ENCODE measurements around the gene CELA2A.
"Not testable (repeated sequence)": the region's sequence is repeated elsewhere in the genome, so short reads cannot be mapped to it uniquely, and the experiment has no call there.

Gene CELA2A

GRCh38 chr1:15465674-15466073, 9.1 kb downstream of the CELA2A start:
- Histone ChIP-seq H3K27ac (ENCODE audit: low read depth, low read length) (no peak overlapping the region), H3K36me3 (ENCODE audit: control insufficient read depth in 1 of 2, insufficient read depth in 2 of 2, low read length in 2 of 2) (no peaks in the 10 kb centered on the region), H3K27me3 (ENCODE audit: control insufficient read depth in 1 of 2, insufficient read depth in 2 of 2, low read length in 2 of 2) (no peaks in the 10 kb centered on the region), H3K9ac (ENCODE audit: low read depth in 1 of 2, low read length in 2 of 2) (no peak overlapping the region), H3K4me3 (ENCODE audit: low read depth in 1 of 2, low read length in 2 of 2) (no peak overlapping the region), H3K4me1 (ENCODE audit: control insufficient read depth in 1 of 2, insufficient read depth in 2 of 2, low read length in 2 of 2) (no peaks in the 10 kb centered on the region), H3K9me3 (ENCODE audit: control insufficient read depth in 1 of 2, low read length in 2 of 2) (no peaks in the 10 kb centered on the region)

GRCh38 chr1:15466955-15467625, 10.6 kb downstream of the CELA2A start:
- not testable (repeated sequence) for H3K9ac ChIP-seq (ENCODE audit: low read depth in 1 of 2, low read length in 2 of 2); H3K36me3 ChIP-seq (ENCODE audit: control insufficient read depth in 1 of 2, insufficient read depth in 2 of 2, low read length in 2 of 2); H3K4me1 ChIP-seq (ENCODE audit: control insufficient read depth in 1 of 2, insufficient read depth in 2 of 2, low read length in 2 of 2)

DNA sequence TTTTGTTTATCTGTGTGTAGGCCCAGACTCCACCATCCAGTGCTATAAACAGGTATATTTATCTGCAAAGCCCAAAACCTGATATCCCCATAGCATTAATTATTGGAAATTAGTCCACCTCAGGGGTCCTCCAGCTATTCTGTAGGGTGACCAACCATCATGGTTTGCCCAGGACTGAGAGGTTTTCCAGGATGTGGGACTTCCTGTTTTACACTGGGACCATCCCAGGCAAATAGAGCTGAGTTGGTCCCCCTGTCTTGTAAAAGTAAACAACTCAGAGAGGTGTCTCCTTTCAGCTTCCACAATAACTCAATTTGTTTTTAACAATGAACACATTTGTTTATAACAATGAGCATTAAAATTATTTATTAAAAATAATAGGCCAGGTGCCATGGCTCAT, 11.6 kb downstream of the CELA2A start:
- no peaks in the 10 kb centered on the region for H3K27me3 ChIP-seq (ENCODE audit: control insufficient read depth in 1 of 2, insufficient read depth in 2 of 2, low read length in 2 of 2)
- no peaks in the 10 kb centered on the region for H3K4me1 ChIP-seq (ENCODE audit: control insufficient read depth in 1 of 2, insufficient read depth in 2 of 2, low read length in 2 of 2)
- H3K4me3 ChIP-seq (ENCODE audit: low read depth in 1 of 2, low read length in 2 of 2) = no peak overlapping the region
- H3K9me3 ChIP-seq (ENCODE audit: control insufficient read depth in 1 of 2, low read length in 2 of 2) = no peaks in the 10 kb centered on the region
- H3K27ac ChIP-seq (ENCODE audit: low read depth, low read length) = no peak overlapping the region
- H3K36me3 ChIP-seq (ENCODE audit: control insufficient read depth in 1 of 2, insufficient read depth in 2 of 2, low read length in 2 of 2) = no peaks in the 10 kb centered on the region
- H3K9ac ChIP-seq (ENCODE audit: low read depth in 1 of 2, low read length in 2 of 2) = no peak overlapping the region

More at GRCh38 chr1:15466955-15467625, 10.6 kb downstream of the CELA2A start:
- not testable (repeated sequence) for H3K4me3 ChIP-seq (ENCODE audit: low read depth in 1 of 2, low read length in 2 of 2); H3K27me3 ChIP-seq (ENCODE audit: control insufficient read depth in 1 of 2, insufficient read depth in 2 of 2, low read length in 2 of 2); H3K9me3 ChIP-seq (ENCODE audit: control insufficient read depth in 1 of 2, low read length in 2 of 2); H3K27ac ChIP-seq (ENCODE audit: low read depth, low read length)

DNA sequence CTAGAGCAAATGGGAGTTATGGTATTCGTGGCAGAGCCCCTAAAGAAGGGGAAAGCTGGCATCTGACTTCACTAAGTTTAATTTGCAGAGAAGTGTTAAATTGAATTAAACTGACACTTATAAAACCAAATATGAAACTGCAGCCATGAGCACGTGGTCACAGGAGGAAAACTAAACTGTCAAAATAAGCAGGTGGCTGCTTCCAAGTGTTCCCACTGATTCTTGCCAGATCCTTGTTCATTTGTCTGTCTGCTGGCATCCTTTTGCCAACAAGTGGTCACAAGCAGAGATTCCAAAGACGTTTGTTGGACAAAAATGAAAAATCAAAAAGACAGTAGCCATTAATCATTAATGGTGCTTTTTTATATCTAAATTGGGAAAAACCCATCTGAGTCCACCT, 12.8 kb downstream of the CELA2A start:
- H3K9ac ChIP-seq (ENCODE audit: low read depth in 1 of 2, low read length in 2 of 2) = no peak overlapping the region
- no peaks in the 10 kb centered on the region for H3K27me3 ChIP-seq (ENCODE audit: control insufficient read depth in 1 of 2, insufficient read depth in 2 of 2, low read length in 2 of 2)
- no peak overlapping the region for H3K27ac ChIP-seq (ENCODE audit: low read depth, low read length)
- no peaks in the 10 kb centered on the region for H3K9me3 ChIP-seq (ENCODE audit: control insufficient read depth in 1 of 2, low read length in 2 of 2)
- H3K36me3 ChIP-seq (ENCODE audit: control insufficient read depth in 1 of 2, insufficient read depth in 2 of 2, low read length in 2 of 2) = no peaks in the 10 kb centered on the region
- H3K4me1 ChIP-seq (ENCODE audit: control insufficient read depth in 1 of 2, insufficient read depth in 2 of 2, low read length in 2 of 2) = no peaks in the 10 kb centered on the region
- no peak overlapping the region for H3K4me3 ChIP-seq (ENCODE audit: low read depth in 1 of 2, low read length in 2 of 2)

GRCh38 chr1:15469821-15470448, 13.4 kb downstream of the CELA2A start:
- not testable (repeated sequence) for H3K4me3 ChIP-seq (ENCODE audit: low read depth in 1 of 2, low read length in 2 of 2); H3K27ac ChIP-seq (ENCODE audit: low read depth, low read length); H3K9me3 ChIP-seq (ENCODE audit: control insufficient read depth in 1 of 2, low read length in 2 of 2); H3K36me3 ChIP-seq (ENCODE audit: control insufficient read depth in 1 of 2, insufficient read depth in 2 of 2, low read length in 2 of 2); H3K9ac ChIP-seq (ENCODE audit: low read depth in 1 of 2, low read length in 2 of 2); H3K4me1 ChIP-seq (ENCODE audit: control insufficient read depth in 1 of 2, insufficient read depth in 2 of 2, low read length in 2 of 2); H3K27me3 ChIP-seq (ENCODE audit: control insufficient read depth in 1 of 2, insufficient read depth in 2 of 2, low read length in 2 of 2)

GRCh38 chr1:15471067-15471466, 14.5 kb downstream of the CELA2A start:
- not testable (repeated sequence) for H3K27me3 ChIP-seq (ENCODE audit: control insufficient read depth in 1 of 2, insufficient read depth in 2 of 2, low read length in 2 of 2); H3K9ac ChIP-seq (ENCODE audit: low read depth in 1 of 2, low read length in 2 of 2); H3K27ac ChIP-seq (ENCODE audit: low read depth, low read length); H3K36me3 ChIP-seq (ENCODE audit: control insufficient read depth in 1 of 2, insufficient read depth in 2 of 2, low read length in 2 of 2); H3K4me3 ChIP-seq (ENCODE audit: low read depth in 1 of 2, low read length in 2 of 2); H3K9me3 ChIP-seq (ENCODE audit: control insufficient read depth in 1 of 2, low read length in 2 of 2); H3K4me1 ChIP-seq (ENCODE audit: control insufficient read depth in 1 of 2, insufficient read depth in 2 of 2, low read length in 2 of 2)

- H3K27me3 ChIP-seq (ENCODE audit: control insufficient read depth in 1 of 2, insufficient read depth in 2 of 2, low read length in 2 of 2); H3K27ac ChIP-seq (ENCODE audit: low read depth, low read length); H3K4me1 ChIP-seq (ENCODE audit: control insufficient read depth in 1 of 2, insufficient read depth in 2 of 2, low read length in 2 of 2); H3K9ac ChIP-seq (ENCODE audit: low read depth in 1 of 2, low read length in 2 of 2); H3K36me3 ChIP-seq (ENCODE audit: control insufficient read depth in 1 of 2, insufficient read depth in 2 of 2, low read length in 2 of 2); H3K9me3 ChIP-seq (ENCODE audit: control insufficient read depth in 1 of 2, low read length in 2 of 2); H3K4me3 ChIP-seq (ENCODE audit: low read depth in 1 of 2, low read length in 2 of 2): not testable (repeated sequence)
Observed at GRCh38 chr1:15471723-15472122, 15.2 kb downstream of the CELA2A start.

- no peaks in the 10 kb centered on the region for H3K4me1 ChIP-seq (ENCODE audit: control insufficient read depth in 1 of 2, insufficient read depth in 2 of 2, low read length in 2 of 2)
- no peak overlapping the region for H3K27ac ChIP-seq (ENCODE audit: low read depth, low read length)
- no peaks in the 10 kb centered on the region for H3K27me3 ChIP-seq (ENCODE audit: control insufficient read depth in 1 of 2, insufficient read depth in 2 of 2, low read length in 2 of 2)
- H3K4me3 ChIP-seq (ENCODE audit: low read depth in 1 of 2, low read length in 2 of 2) = no peak overlapping the region
- H3K9ac ChIP-seq (ENCODE audit: low read depth in 1 of 2, low read length in 2 of 2) = no peak overlapping the region
- no peaks in the 10 kb centered on the region for H3K36me3 ChIP-seq (ENCODE audit: control insufficient read depth in 1 of 2, insufficient read depth in 2 of 2, low read length in 2 of 2)
- no peaks in the 10 kb centered on the region for H3K9me3 ChIP-seq (ENCODE audit: control insufficient read depth in 1 of 2, low read length in 2 of 2)
Observed at GRCh38 chr1:15472587-15472986, 16.1 kb downstream of the CELA2A start.

DNA sequence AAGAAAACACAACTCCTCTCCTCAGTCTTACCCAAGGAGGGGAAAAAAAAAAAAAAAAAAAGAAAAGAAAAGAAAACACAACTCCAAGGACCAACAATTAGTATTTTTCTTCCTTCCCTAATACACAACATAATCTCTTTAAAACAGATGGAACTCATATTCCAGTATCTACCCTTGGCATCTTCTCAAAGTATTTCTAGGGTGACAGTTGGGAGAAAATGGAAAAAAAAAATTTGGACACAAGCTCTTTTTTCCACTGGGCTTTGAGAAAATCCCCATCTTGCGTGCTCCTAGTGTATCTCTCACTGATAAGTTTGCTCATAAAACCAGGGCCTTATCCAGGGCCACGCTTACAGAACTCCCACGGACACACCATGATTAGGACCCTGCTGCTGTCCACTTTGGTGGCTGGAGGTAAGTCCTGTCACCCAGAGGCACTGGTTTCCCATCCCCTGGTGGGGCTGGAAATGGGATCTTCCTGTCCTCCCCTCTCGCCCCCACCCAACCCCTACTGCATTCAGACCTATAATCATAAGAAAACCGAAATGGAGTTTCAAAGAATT, 19.3 kb downstream of the CELA2A start, which contains the start of gene CELA2B:
TSS of gene CELA2B (plus strand) at position 353 of the 563 bp plus-strand sequence. CDS start at position 375, 22 bp downstream.
- Histone ChIP-seq H3K27me3 (ENCODE audit: control insufficient read depth in 1 of 2, insufficient read depth in 2 of 2, low read length in 2 of 2) (no peaks in the 10 kb centered on the region), H3K9me3 (ENCODE audit: control insufficient read depth in 1 of 2, low read length in 2 of 2) (no peaks in the 10 kb centered on the region), H3K4me3 (ENCODE audit: low read depth in 1 of 2, low read length in 2 of 2) (no peak within 1 kb of the TSS), H3K4me1 (ENCODE audit: control insufficient read depth in 1 of 2, insufficient read depth in 2 of 2, low read length in 2 of 2) (no peaks in the 10 kb centered on the region), H3K36me3 (ENCODE audit: control insufficient read depth in 1 of 2, insufficient read depth in 2 of 2, low read length in 2 of 2) (no peaks in the 10 kb centered on the region), H3K9ac (ENCODE audit: low read depth in 1 of 2, low read length in 2 of 2) (no peak within 1 kb of the TSS), H3K27ac (ENCODE audit: low read depth, low read length) (no peak within 1 kb of the TSS)

DNA sequence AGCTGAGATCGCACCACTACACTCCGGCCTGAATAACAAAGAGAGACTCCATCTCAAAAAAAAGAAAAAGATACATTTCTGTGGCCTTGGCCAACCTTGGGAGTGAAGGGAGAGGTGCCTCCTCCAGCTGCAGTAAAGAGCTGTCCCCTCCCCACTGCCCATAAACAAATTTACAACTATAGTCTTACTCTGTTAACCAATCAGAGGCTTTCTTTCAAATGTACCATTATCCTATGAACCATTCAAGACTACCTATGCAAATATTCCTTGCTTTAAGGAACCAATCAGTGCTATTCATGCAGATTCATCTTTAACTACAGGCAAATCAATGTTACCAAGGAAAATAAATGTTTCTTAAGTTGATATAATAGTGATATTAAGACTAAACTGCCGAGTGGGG, 20.4 kb downstream of the CELA2A start:
- Histone ChIP-seq H3K27me3 (ENCODE audit: control insufficient read depth in 1 of 2, insufficient read depth in 2 of 2, low read length in 2 of 2) (no peaks in the 10 kb centered on the region), H3K9ac (ENCODE audit: low read depth in 1 of 2, low read length in 2 of 2) (no peak overlapping the region), H3K27ac (ENCODE audit: low read depth, low read length) (no peak overlapping the region), H3K9me3 (ENCODE audit: control insufficient read depth in 1 of 2, low read length in 2 of 2) (no peaks in the 10 kb centered on the region), H3K36me3 (ENCODE audit: control insufficient read depth in 1 of 2, insufficient read depth in 2 of 2, low read length in 2 of 2) (no peaks in the 10 kb centered on the region), H3K4me1 (ENCODE audit: control insufficient read depth in 1 of 2, insufficient read depth in 2 of 2, low read length in 2 of 2) (no peaks in the 10 kb centered on the region), H3K4me3 (ENCODE audit: low read depth in 1 of 2, low read length in 2 of 2) (no peak overlapping the region)
